NCI-H1417 treated with DMSO at 0.1 percent for 48 hours (cell line): Measurements from ENCODE around the gene CHST3.
"Not testable (repeated sequence)": the region's sequence is repeated elsewhere in the genome, so short reads cannot be mapped to it uniquely, and the experiment has no call there.

ENCODE experiments used
- DNase-seq: peaks from one replicate; lab custom pipeline; 2025; lab: John Stamatoyannopoulos, UW

Gene CHST3

DNA sequence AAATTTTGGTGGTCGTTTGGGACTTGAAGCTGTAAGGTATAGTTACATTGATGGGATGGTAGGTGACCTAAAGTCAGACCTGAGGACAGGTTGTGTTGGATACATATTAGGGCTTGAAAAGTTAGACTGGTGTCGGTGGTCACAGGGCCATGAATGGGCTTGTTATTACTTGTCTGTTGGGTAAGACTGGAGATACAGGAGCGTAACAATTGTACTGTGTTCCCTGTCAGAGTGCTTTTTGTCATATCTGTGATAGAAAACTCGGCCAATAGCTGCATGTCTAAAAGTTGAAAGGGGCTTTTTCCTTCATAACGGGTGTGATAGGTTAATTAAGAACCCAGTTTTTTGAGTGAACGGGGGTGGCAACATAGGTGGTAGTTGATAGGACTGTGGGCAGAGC is 13.5 kb upstream of the CHST3 start:
- DNase-seq = no peak

DNA sequence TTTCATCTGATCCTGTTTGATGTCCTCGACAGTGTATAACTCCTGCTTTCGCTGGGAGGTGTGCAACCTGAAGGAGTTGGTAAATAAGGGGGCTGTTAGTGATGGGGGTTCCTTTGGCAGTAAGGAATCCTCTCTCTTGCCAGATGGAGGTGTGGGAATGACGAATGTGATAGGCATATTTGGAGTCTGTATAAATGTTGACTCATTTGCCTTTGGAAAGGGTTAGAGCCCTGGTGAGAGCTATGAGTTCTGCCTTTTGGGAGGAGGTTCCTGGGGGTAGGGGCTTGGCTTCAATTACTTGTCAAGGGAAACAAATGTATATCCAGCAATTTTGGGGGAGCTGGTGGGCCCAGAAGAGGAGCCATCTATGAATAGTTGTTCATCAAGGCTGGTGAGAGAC is 11.4 kb upstream of the CHST3 start:
- DNase-seq = no peak

DNA sequence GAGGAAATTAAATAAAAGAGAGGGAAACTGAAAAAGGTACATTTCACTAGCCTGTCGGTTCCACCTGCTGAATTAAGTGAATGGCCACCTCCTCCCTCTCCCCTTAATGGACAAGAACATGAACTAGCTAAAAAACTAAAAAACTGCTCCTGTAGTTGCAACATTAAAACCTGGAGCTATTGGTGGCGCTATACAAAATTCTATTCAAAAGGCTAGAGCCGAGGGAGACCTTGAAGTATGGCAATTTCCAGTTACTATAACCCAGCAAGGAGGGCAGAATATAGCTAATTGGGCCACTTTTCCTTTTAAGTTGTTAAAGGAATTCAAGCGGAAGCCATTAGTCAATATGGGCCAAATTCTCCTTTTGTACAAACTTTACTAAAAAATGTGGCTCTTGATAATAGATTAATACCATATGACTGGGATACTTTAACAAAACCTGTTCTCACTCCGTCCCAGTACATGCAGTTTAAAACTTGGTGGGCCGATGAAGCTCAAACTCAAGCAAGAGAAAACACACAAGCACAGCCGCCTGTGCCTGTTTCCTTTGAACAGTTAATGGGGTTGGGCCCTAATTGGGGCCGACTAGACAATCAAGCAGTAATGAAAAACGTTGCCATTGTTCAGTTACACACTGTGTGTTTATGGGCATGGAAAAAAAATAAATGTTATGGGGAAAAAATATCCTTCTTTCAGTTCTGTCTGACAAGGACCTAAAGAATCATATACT is 6.5 kb upstream of the CHST3 start:
- DNase-seq = no peak

DNA sequence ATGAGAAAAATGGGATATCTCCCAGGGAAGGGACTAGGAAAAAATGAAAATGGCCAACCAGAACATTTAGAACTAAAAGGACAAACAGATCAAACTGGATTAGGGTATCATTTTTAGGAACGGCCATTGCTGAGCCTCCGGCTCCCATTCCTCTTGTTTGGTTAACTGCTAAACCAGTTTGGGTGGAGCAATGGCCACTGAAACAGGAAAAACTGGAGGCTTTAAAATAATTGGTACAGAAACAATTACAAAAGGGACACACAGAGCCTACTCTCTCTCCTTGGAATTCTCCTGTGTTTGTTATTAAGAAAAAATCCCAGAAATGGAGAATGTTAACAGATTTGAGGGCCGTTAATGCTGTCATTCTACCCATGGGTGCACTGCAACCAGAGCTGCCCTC is 4.7 kb upstream of the CHST3 start:
- DNase-seq = no peak

DNA sequence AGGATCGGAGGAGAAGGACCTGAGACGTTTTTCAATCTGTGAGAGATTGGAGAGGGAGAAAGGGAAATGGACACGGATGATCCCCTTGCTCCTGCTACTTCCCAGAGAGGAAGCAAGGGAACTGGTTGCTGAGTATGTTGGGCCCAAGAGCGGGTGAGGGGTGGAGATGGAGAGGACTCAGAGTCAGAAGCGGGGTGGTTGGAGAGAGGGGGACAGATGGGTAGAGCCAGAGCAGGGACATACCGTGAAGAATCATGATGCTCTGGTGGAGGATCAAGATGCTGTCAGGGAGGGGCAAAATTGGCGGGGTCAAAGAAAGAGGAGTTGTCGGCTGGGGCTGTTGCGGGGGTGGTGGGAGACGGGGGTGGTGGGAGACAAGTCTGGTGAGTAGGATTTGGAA is 2.4 kb upstream of the CHST3 start:
- no peak for DNase-seq

DNA sequence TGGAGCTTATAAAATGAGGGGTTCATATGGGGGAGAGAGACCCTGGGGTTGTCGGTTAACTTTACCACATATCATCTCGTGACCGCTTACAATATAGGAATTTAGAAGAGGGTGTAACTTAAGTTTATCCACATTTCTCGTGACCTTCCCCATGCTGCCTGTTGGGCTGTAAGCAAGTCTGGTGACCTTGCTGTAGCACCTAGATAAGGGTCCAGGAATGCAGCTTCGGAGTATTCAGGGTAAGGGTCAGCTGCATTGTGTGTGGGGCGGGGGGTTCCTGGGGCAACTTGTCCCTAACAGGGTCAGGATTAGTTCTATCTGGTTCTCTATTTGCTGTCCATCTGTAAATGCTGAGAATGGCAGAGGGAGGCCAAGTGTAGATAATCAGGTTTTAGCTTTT is 1.3 kb upstream of the CHST3 start:
- DNase-seq = no peak

DNA sequence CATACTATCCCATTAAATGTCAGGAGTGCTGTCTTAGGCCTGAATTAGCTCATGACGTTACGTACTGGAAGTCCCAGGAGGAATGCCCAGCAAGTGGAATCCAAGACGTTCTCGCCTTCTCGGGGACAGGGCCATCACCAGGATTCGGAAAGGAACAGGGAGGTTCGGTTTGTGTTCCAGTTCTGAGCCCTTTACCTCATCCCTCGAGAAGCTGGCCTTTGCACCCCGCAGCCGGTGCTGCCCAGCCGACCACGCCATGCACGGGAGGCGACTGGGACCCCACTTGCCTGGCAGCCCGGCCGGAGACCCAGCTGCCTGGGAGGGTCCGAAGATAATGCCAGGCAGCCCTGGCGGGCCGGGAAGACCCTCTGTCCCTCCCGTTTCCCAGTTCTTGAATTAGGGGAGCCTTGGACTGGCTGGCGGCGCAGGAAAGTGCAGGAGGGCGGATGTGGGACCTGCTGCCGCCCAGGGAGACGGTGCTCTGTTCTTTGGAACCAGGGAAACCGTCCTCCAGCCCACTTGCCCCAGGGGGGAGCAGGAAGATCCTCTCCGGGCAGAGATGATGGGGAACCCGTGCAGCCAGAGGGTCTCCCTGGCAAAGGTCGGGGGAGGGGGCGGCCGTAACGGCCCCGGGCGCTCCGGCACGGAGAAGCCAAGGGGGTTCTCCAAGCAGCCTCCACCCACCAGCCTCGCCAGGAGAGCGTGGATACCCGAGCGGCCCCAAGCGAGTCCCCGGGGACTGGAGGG is 671 bp upstream of the CHST3 start:
- no peak for DNase-seq

DNA sequence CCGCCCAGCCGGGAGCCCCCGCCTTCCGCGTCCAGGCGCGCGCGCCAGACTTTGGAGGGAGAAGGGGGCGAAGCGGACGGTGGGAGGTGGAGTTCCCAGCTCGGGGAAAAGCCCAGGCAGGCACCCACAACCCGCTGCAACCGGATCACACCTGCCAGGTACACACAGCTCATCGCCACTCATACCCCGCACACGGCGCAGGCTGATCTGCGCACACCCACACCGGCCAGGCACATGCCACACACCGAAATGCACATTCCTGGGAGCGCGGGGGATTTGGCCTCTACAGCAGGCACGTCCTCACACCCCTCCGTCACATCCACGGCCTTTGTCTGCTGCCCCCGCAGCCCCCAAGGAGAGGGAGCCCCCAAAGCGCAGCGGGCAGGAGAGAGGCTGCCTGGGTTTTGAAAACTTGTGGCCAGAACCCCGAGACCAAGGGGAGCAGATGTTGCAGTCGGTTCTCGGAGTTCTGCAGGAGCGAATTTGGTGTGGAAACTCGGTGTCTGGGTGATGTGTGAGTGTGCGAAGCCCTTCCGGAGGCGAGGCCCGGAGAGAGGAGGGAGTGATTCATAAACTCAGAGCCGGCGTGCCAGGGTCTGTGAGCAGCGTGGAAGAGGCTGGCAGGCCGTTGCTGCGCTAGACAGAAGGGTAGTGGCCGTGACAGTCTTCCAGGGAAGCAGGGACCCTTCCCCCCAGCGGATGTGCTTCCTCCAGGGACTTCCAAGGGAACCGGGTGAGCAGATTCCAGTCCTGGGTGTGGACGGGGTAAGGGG is 734 bp downstream of the CHST3 start:
- no peak for DNase-seq

DNA sequence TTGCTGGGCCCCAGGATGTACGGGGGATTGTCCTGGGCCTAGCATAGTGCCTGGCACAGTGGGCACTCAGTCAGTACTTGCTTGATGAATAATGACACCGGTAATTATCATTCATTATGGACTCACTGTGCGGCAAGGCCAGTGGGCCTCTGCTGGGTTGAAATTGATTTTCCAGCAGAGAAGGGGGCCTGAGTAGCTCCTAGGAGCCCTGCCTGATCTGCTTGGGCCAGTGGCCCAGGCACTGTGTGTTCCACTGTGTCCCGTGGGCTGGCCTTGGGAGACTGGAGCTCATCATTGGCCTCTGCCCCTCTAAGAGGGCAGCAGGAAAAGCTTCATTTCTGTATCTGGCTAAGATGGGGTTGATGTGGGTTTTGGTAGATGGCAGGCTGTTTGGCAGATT is 1.4 kb downstream of the CHST3 start:
- DNase-seq = no peak

DNA sequence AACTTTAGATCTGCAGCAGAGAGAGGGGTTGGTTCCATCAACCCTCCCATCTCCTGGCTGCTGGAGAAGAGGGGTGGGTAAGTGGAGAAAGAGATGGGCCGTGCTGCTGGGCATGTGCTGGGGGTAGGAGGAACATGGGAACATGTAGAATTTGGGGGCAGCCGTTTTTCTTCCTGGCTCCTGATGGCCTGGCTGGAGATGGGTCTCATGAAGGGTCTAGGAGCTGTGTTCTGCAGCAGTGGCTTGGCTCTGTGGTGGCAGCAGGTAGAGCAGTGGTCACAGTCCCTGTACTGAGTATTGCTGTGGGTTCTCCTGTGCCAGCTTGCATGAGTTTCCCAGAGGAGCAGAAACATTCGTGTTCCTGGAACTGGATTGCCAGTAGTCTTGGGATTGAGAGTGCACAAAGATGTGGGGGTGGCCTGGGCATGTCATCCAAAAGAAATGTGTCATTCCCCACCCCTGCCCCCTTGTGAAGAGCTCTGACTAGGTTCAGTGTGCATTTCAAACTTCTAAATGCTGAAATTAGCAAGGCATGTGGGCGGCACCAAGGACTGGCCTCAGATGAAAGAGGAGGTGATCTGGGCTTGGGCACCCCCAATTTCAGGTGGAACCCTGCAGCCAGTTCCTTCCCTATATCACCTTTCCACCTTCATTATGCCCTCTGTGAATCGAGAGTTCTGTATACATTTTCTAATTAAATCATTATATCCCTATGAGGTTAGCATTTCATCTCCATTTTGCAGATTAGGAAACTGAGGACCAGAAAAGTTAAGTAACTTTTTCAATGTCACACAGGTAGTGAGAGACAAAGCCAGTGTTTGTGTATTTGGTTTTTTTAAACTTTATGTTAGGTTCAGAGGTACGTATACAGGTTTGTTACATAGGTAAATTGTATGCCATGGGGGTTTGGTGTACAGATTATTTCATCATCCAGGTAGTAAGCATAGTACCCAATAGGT is 2.1 kb downstream of the CHST3 start:
- no peak for DNase-seq

DNA sequence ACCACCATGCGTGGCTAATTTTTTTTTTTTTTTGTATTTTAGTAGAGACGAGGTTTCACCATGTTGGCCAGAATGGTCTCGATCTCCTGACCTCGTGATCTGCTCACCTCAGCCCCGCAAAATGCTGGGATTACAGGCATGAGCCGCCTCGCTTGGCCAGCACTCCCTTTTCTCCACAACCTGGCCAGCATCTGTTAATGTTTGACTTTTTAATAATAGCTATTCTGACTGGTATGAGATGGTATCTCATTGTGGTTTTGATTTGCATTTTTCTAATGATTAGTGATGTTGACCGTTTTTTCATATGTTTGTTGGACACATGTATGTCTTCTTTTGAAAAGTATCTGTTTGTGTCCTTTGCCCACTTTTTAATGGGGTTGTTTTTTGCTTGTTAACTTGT is 3.8 kb downstream of the CHST3 start:
- not testable (repeated sequence) for DNase-seq

DNA sequence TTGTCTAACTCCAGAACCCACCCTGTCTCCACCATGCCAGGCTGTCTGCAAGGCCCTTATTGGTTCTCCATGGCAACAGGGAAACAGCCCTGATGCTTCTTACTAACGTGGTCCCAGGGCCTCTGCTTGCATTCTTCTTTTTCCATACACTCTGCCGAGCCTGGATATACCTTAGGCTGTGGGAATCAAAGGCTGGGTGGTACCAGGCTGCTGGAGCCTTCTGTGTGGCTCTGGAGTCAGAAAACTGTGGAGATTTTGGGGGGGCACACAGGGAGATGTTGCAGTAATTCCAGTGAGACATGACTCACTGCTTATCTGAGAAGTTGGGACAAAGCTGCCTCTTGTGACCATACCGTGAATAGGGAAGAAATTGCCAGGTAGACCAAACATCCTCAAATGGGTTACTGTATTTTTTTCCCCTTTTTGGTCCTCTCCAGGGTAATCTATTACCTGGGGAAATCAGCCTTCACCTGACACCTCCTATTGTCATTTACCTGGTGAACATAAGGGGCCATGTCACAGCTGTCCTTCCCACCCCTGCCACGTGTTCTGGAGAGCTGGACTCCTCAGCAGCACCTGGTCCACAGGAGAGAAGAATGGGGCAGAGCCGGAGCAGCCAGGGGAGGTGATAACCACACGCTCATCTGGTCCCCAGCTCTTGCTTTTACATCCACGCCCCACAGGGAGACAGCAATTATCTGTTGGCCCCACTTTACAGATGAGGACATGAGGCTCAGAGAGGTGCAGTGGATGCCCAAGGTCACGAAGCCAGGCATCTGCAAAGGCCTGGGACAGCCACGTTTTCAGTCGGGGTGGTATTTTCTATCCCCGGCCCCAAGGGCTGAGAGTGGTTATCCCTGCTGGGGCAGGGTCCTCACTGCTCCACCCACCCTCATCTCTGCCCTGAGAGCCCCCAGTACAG is 4.6 kb downstream of the CHST3 start:
- DNase-seq = no peak

DNA sequence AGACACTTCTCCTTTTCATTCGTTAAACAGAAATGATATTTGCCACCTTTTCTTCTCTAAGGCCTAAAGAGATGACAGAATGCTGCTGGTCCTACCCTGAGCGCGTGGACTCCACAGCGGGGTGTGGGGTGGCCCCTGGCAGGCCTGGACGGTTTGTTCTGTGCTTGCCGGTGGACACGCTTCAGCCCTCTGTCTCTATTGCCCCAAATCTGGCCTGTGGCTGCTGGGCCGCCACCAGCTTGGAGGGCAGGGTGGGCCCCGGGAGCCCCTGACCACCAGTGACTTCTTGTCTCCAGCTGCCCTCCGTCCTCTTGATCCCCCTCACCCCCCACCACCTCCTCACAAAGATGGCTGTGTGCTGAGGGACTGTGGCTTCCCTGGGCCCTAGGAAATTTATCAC is 5.7 kb downstream of the CHST3 start:
- DNase-seq = no peak

DNA sequence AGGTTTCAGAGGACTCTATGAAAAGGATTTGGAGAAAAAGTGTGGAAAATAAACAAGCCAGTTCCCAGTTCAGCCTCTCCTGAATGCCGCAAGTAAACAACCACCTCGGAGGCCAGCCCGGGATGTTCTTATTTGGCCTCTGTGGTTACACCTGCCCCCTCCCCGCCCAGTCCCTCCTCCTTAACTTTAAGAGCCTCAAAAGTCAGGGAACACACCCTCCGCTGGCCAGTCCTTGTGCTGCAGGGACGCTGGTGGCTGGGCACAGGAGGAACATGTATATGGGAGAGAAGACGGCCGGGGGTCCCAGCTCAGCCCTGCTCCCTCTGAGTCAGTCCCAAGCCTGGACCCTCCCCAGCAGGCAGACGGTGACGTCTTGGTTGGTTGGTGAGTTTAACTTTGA is 6.1 kb downstream of the CHST3 start:
- no peak for DNase-seq

DNA sequence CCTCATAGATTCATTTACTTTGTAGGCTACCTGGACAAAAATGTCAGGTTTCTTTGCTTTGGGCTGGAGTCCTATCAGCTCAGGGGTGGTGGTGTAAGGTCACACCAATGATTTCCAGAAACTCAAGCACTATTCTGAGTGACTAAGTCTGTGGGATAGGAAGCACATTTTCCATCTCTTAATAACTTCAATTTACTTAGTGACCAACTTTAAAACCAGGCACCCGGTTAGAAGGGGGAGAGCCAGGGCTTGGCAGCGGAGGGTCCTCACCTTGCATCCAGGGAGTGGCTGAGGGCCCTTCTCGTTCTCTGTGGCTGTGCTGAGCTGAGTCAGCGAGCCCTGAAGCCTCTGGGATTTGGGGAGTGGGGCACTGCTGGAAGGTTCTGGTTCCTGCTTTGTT is 6.7 kb downstream of the CHST3 start:
- no peak for DNase-seq

DNA sequence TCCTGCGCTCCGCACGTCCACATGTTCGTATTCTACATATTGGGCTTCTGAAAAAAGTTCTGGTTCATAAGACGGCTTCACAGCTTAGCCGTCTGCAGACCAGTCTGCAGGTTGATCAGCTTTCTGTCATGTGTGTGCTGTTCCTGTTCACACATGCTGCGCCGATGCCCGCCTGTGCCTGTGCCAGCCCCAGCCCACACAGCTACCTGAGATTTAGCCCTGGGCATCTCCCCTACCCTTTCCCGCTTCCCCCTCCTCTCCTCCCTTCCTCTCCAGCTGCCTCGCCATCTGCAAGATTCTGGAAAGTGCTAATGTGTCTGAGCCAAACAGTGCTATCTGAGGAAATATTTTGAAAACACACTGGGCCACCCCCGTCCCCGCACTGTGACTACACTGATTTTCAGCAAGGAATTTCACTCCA is 7.1 kb downstream of the CHST3 start:
- no peak for DNase-seq

DNA sequence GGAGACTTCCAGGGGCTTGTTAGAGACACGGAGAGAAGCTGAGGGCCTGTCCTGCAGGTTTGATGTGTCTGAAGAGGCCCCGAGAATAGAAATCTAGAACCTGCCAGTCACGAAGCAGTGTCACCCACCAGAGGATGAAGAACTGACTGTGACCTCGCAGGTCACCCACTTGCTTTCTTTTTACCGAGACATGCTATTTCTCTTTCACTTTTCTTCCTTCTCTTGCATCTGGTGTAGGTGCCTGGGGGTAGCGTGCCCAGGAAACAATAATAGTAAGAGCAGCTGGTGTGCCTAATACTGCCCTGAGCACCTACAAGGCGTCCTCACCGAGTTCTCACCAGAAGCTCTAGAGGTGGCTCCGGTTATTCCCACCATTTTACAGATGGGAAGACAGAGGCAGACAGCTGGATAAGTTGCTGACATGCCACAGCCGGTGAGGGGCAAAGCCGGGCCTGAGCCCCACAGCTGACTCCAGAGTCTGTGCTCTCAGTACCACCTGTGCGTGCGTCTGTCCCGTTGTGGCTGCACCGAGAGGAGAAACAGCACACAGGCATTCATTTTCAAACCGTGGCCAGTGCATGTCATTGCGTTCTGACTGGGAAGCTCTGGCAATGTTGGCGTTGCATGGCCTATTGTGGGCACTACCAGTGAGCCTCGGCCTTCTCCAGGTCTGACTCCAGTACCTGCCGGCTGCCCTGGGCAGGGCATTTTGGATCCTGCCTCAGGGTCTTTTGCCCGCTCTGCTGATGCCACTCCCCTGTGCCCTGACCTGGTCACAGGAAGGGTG is 7.8 kb downstream of the CHST3 start:
- no peak for DNase-seq

DNA sequence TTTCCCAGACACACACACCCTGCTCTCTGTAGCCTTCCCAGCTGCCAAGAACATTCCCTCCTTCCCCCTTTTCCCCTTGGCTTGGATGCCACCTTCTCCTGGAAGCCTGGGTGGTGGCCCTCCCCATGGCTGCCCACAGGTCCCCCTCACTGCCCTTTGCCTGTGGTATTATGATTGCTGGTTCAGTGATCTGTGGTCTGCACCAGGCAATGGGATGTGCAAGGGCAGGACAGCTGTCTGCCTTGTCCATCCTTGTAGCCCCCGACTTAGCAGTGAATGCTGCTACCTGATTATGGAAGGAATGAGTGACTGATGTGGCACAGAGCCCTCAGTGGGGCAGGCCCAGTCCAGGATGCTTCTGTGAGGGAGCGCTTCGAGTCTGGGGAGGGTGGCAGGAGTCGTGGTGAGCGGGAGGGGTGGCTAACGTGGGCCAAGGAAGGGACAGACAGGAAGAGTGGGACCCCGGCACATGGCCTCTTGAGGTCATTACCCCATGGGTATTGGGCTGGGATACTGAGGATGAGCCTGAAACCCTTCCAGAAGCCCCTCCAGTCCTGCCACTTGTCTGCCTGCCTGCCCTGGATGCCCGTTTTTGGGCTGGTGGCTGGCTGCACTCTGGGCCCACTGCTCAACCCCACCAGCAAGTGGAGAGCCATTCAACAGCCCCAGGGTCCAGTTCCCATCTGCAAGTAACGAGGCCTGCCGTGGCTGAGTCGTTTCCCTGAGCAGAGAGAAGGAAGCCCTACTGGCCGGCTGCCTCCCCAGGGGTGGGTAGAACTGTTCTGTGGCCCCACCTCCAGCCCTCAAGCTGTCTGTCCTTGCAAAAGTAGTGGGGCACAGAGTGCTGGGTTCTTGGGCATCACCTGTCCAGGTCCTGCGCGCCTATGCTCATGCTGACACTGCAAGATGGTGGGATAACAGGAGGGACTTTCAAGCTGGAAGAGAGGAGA is 8.8 kb downstream of the CHST3 start:
- no peak for DNase-seq
